OCI-LY7 (cell line): Measurements from ENCODE around the gene ZAR1L. TPM values are rescaled to one million over a fixed set of nuclear protein-coding genes. Genes with fewer than 3 reads are reported as not detected.

ENCODE experiments used
- BruUV-seq: library from RNA; stranded (reverse); fragments of 400-500 nt; replicated peaks from 2 replicates; lab custom pipeline; 2021; lab: Mats Ljungman, UMichigan
- CTCF ChIA-PET: fragments of 300-600 bp; sonication (Branson Sonifier 250); formaldehyde crosslinking; loops from one replicate; lab custom pipeline; 2022; ENCODE audit warnings: antibody characterized with exemption; ENCODE audit not compliant: unreplicated experiment; lab: Charles Lee
- POLR2A ChIA-PET: fragments of 300-600 bp; sonication (Branson Sonifier 250); formaldehyde crosslinking; loops from one replicate; lab custom pipeline; 2022; ENCODE audit warnings: antibody characterized with exemption; lab: Charles Lee
- DNase-seq: peaks from one replicate; pipeline ENCODE4 v3.0.0-alpha.2; 2015; ENCODE audit warnings: low spot score
- H2AFZ ChIP-seq: fragments of 200-600 bp; sonication (generic), shearing (Covaris generic); 2 replicates; pipeline ENCODE4 v1.6.1; 2014; ENCODE audit warnings: mild to moderate bottlenecking, antibody characterized with exemption, low read length, moderate library complexity
- H3K27ac ChIP-seq: fragments of 200-600 bp; sonication (generic); 2 replicates; pipeline ENCODE4 v1.5.1; 2014; ENCODE audit warnings: mixed run types, low read depth, mild to moderate bottlenecking, moderate library complexity, low read length, inconsistent platforms; ENCODE audit not compliant: poor library complexity, severe bottlenecking
- H3K36me3 ChIP-seq: fragments of 200-600 bp; sonication (generic); 2 replicates; pipeline ENCODE4 v1.6.1; 2014; ENCODE audit warnings: mild to moderate bottlenecking, antibody characterized with exemption, low read length, moderate library complexity, mixed read lengths; ENCODE audit not compliant: insufficient read depth
- H3K4me1 ChIP-seq: fragments of 200-600 bp; sonication (generic); 2 replicates; pipeline ENCODE4 v1.5.1; 2014; ENCODE audit warnings: mild to moderate bottlenecking, low read length; ENCODE audit not compliant: insufficient read depth, poor library complexity, severe bottlenecking
- H3K4me2 ChIP-seq: fragments of 200-600 bp; sonication (generic); 2 replicates; pipeline ENCODE4 v1.6.1; 2014; ENCODE audit warnings: mild to moderate bottlenecking, low read length
- H3K4me3 ChIP-seq: fragments of 200-600 bp; sonication (generic); 2 replicates; pipeline ENCODE4 v1.5.1; 2014; ENCODE audit warnings: mild to moderate bottlenecking, low read depth, low read length; ENCODE audit not compliant: poor library complexity, severe bottlenecking
- H3K79me2 ChIP-seq: fragments of 200-600 bp; sonication (generic); 2 replicates; pipeline ENCODE4 v1.6.1; 2016; ENCODE audit warnings: low read depth, mild to moderate bottlenecking, low read length, moderate library complexity, mixed read lengths; ENCODE audit not compliant: insufficient read depth
- H3K9me2 ChIP-seq: fragments of 200-600 bp; sonication (generic); 2 replicates; pipeline ENCODE4 v1.6.1; 2016; ENCODE audit warnings: mild to moderate bottlenecking, low read length, mixed read lengths; ENCODE audit not compliant: insufficient read depth
- H3K9me3 ChIP-seq: fragments of 200-600 bp; sonication (generic); 2 replicates; pipeline ENCODE4 v1.6.1; 2014; ENCODE audit warnings: mild to moderate bottlenecking, mixed run types, low read length, mixed read lengths
- H4K20me1 ChIP-seq: fragments of 200-600 bp; sonication (generic); 2 replicates; pipeline ENCODE4 v1.6.1; 2014; ENCODE audit warnings: mild to moderate bottlenecking, antibody characterized with exemption, low read length, moderate library complexity, mixed read lengths; ENCODE audit not compliant: insufficient read depth
- CTCF ChIP-seq: fragments of 200-600 bp; sonication (generic); conservative IDR thresholded peaks from 2 replicates; pipeline ENCODE4 v1.5.1; 2014; ENCODE audit warnings: mild to moderate bottlenecking, antibody characterized with exemption, low read length, moderate library complexity, mixed read lengths
- EZH2phosphoT487 ChIP-seq: fragments of 200-600 bp; sonication (generic); IDR thresholded peaks from 2 replicates; pipeline ENCODE4 v1.6.1; 2018; ENCODE audit warnings: low read depth, borderline replicate concordance, mild to moderate bottlenecking, mixed run types, antibody characterized with exemption, low read length, moderate library complexity, mixed read lengths
- intact Hi-C: fragments of 100-400 bp; cut with micrococcal nuclease; formaldehyde crosslinking; loops from one replicate; pipeline ENCODE4 v1.10.0; 2022; ENCODE audit not compliant: unreplicated experiment
- total RNA-seq, 2 experiments: library from RNA; depleted of rRNA in 1 of 2; stranded (reverse); fragments of >200 nt in 1 of 2; shearing (Covaris generic) in 1 of 2; gene quantifications; 2 replicates each; pipeline ENCODE4 v1.2.3, GENCODE V29; 2014 to 2022

ZAR1L gene
- total RNA-seq, 2 experiments from 2014 or later = 0.32 to 1.1 TPM

GRCh38 chr13:32255724-32256109 is 59.4 kb downstream of the ZAR1L start:
- no peak for TF ChIP-seq EZH2phosphoT487
- TF ChIP-seq CTCF = no peak
- Histone ChIP-seq H2AFZ (no peak overlapping the region), H3K79me2 (no peaks in the 10 kb centered on the region), H4K20me1 (no peaks in the 10 kb centered on the region), H3K4me1 (no peaks in the 10 kb centered on the region), H3K27ac (no peak overlapping the region), H3K9me3 (no peaks in the 10 kb centered on the region), H3K4me2 (no peak overlapping the region), H3K4me3 (no peak overlapping the region), H3K36me3 (no peaks in the 10 kb centered on the region), H3K9me2 (no peaks in the 10 kb centered on the region)
- no TSS peak for BruUV-seq
- ChIA-PET CTCF (no interaction called here), POLR2A (interaction anchor here (0.7 to 1.3 kb wide), 2 partner anchors 8 to 259 kb away, joined by 3 to 5 read pairs; no protein-coding TSS in a partner anchor)
- no peak for DNase-seq
- intact Hi-C loops = no loop called here

- Histone ChIP-seq H4K20me1 (no peaks in the 10 kb centered on the region), H3K4me3 (no peak overlapping the region), H3K36me3 (no peaks in the 10 kb centered on the region), H3K4me2 (no peak overlapping the region), H3K9me3 (no peaks in the 10 kb centered on the region), H3K79me2 (no peaks in the 10 kb centered on the region), H3K4me1 (no peaks in the 10 kb centered on the region), H2AFZ (no peak overlapping the region), H3K9me2 (no peaks in the 10 kb centered on the region), H3K27ac (no peak overlapping the region)
- CTCF ChIA-PET = no interaction called here
- no peak for DNase-seq
- TF ChIP-seq CTCF (no peak), EZH2phosphoT487 (no peak)
- intact Hi-C loops = no loop called here
- POLR2A ChIA-PET = interaction anchor here (0.7 to 1.3 kb wide), 2 partner anchors 8 to 259 kb away, joined by 3 to 5 read pairs; no protein-coding TSS in a partner anchor
- BruUV-seq = no TSS peak
Observed at GRCh38 chr13:32254916-32255723, 60.0 kb downstream of the ZAR1L start.

GRCh38 chr13:32254416-32254815 is 60.7 kb downstream of the ZAR1L start:
- DNase-seq = no peak
- H2AFZ ChIP-seq = no peak overlapping the region
- H3K9me2 ChIP-seq = no peaks in the 10 kb centered on the region
- POLR2A ChIA-PET = interaction anchor here (0.6 kb wide), 1 partner anchor 35 kb away, joined by 5 read pairs; no protein-coding TSS in a partner anchor
- H3K79me2 ChIP-seq = no peaks in the 10 kb centered on the region
- CTCF ChIA-PET = no interaction called here
- intact Hi-C loops = no loop called here
- no peaks in the 10 kb centered on the region for H4K20me1 ChIP-seq
- no peaks in the 10 kb centered on the region for H3K4me1 ChIP-seq
- H3K36me3 ChIP-seq = no peaks in the 10 kb centered on the region
- H3K27ac ChIP-seq = no peak overlapping the region
- TF ChIP-seq CTCF (no peak), EZH2phosphoT487 (no peak)
- no TSS peak for BruUV-seq
- H3K9me3 ChIP-seq = no peaks in the 10 kb centered on the region
- no peak overlapping the region for H3K4me2 ChIP-seq
- no peak overlapping the region for H3K4me3 ChIP-seq
